Fibroblast of lung (primary cell): Measurements from ENCODE around the gene NLRP4.

Experiments used
- EZH2 ChIP-seq: IDR thresholded peaks from 2 replicates; pipeline ENCODE4 v1.5.1; 2012; ENCODE audit warnings: low read length, control low read depth, mild to moderate bottlenecking; ENCODE audit errors: missing control alignments
- TF ChIP-seq, protein P1 (sequence below), 2 donors: IDR thresholded peaks in 1 of 2; conservative IDR thresholded peaks in 1 of 2; 1 replicate in 1 of 2; 2 replicates in 1 of 2; pipeline ENCODE4 v1.5.1; 2011 to 2012; ENCODE audit warnings: low read length in 2 of 2, control low read depth in 1 of 2, inconsistent platforms in 1 of 2, low read depth in 1 of 2, mild to moderate bottlenecking in 1 of 2

GRCh38 chr19:55836340-55836739, at the start of gene NLRP4:
- TF ChIP-seq, protein P1, sequence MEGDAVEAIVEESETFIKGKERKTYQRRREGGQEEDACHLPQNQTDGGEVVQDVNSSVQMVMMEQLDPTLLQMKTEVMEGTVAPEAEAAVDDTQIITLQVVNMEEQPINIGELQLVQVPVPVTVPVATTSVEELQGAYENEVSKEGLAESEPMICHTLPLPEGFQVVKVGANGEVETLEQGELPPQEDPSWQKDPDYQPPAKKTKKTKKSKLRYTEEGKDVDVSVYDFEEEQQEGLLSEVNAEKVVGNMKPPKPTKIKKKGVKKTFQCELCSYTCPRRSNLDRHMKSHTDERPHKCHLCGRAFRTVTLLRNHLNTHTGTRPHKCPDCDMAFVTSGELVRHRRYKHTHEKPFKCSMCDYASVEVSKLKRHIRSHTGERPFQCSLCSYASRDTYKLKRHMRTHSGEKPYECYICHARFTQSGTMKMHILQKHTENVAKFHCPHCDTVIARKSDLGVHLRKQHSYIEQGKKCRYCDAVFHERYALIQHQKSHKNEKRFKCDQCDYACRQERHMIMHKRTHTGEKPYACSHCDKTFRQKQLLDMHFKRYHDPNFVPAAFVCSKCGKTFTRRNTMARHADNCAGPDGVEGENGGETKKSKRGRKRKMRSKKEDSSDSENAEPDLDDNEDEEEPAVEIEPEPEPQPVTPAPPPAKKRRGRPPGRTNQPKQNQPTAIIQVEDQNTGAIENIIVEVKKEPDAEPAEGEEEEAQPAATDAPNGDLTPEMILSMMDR (conservative IDR thresholded peaks at IDR 0.05 in 1 of 2, IDR thresholded peaks at IDR 0.05 in 1 of 2; ENCODE audit: low read depth in 1 of 2, low read length in 2 of 2), result no peak
- no peak for TF ChIP-seq EZH2
